Measurements from ENCODE around the gene MBD4. TPM values are rescaled to one million over a fixed set of nuclear protein-coding genes. Genes with fewer than 3 reads are reported as not detected.

MBD4 gene
- total RNA-seq, 1 donor from 2014 or later, result 38.8 TPM

DNA sequence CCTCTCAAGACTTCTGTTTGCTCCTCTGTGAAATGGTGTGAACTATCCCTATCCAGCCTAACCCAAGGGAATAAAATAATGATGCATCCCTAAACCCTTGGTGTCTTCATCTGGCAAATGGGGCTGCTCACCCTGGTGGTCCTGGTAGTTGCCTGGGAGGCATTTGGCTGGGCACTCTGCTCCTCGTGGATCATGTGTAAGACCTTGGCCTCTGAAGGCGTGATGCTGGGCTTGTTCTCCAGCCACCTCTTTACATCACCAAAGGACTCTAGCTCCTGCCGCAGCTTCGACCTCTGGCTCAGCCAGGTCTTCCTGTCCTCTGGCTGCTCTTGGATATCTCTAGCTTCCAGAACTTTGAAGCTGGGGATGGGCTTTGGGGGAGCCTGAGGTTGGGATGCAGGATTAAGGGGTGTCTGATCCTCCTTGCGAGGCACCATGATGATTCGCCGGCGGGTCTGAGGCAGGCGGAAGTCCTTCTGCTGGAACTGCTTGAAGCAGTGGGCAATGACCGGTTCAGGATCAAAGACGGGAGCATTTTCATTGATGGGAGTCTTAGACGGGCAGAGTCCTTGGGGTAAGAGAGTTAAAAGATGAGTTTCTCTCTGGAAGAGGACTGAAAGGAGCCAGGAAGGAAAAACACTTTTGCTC is 18.4 kb downstream of the MBD4 start:
- TF ChIP-seq, protein P1, sequence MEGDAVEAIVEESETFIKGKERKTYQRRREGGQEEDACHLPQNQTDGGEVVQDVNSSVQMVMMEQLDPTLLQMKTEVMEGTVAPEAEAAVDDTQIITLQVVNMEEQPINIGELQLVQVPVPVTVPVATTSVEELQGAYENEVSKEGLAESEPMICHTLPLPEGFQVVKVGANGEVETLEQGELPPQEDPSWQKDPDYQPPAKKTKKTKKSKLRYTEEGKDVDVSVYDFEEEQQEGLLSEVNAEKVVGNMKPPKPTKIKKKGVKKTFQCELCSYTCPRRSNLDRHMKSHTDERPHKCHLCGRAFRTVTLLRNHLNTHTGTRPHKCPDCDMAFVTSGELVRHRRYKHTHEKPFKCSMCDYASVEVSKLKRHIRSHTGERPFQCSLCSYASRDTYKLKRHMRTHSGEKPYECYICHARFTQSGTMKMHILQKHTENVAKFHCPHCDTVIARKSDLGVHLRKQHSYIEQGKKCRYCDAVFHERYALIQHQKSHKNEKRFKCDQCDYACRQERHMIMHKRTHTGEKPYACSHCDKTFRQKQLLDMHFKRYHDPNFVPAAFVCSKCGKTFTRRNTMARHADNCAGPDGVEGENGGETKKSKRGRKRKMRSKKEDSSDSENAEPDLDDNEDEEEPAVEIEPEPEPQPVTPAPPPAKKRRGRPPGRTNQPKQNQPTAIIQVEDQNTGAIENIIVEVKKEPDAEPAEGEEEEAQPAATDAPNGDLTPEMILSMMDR (IDR thresholded peaks at IDR 0.05), result no peak
- H3K27me3 ChIP-seq (ENCODE audit: low read depth), result no peaks in the 10 kb centered on the region
- no peak for DNase-seq

DNA sequence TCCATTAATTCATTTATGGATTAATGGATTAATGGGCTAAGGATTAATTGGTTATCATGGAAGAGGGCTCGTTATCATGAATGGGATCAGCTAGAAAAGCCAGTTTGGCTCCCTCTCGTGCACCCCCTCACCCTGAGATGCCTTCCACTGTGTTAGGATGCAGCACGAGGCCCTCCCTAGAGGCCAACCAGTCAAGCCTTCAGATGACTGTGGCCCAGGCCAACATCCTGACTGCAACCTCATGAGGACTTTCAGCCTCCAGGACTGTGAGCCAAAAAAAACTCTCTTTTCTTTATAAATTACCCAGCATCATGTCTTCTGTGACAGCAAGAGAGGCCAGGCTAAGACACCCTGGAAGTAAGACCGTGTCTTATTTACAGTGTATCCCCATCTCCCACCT is 20.3 kb downstream of the MBD4 start:
- Histone ChIP-seq H3K9me3 (no peaks in the 10 kb centered on the region), H3K27ac (no peak overlapping the region), H3K4me1 (peaks cover 22% of the 10 kb centered on the region), H3K36me3 (no peaks in the 10 kb centered on the region), H3K4me3 (no peak overlapping the region), H3K27me3 (ENCODE audit: low read depth) (no peaks in the 10 kb centered on the region)
- intact Hi-C loops (cut with DNase I), result no loop called here
- no peak for ATAC-seq
- no peak for DNase-seq
- TF ChIP-seq, protein P1 (IDR thresholded peaks at IDR 0.05), result no peak

More for the DNA sequence above, 18.4 kb downstream of the MBD4 start:
- H3K4me3 ChIP-seq, result no peak overlapping the region
- H3K9me3 ChIP-seq, result no peaks in the 10 kb centered on the region
- intact Hi-C loops (cut with DNase I), result no loop called here
- H3K36me3 ChIP-seq, result no peaks in the 10 kb centered on the region
- H3K27ac ChIP-seq, result no peak overlapping the region
- peaks cover 19% of the 10 kb centered on the region for H3K4me1 ChIP-seq
- ATAC-seq, result no peak

DNA sequence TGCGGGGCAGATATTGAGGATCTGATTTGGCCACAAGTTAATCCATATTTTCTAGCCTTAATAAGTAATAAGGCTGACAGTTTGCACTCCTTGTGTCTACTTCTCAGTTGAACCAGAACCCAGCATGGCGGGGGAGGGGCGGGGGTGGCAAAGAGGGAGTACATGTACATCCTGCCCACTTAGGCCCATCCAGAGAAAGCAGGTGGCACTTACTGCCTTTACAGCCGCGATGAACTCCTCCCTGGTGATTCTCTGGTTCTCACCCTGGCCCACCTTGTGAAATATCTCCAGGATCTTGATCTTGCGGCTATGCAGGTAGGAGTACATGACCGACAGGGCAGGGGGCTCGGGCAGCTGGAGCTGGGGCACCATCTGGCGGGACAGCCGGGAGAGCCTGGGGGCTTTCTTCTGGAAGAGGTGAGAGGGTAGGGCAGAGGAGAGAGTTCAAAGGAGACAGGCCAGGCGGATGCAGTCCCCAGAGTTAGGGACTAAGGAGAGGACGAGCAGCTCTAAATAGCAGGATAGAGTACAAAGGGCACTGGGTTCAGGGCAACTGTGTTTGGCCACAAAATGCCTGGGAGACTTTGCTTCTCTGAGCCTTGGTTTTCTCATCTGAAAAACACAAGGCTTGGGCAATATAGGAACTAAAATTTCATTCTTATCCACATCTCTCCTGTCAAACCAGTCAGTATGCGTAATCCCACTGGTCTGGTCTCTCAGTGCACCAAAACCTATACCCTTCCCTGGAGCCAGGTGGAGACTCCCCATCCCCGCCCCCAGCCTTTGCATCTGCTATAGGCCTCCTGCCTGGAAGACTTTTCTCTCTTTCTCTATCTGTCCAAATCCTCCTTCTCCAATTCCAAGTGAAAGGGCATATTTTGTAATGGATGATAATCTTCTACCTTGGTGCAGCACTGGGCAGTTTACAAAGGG is 21.4 kb downstream of the MBD4 start:
- H3K36me3 ChIP-seq, result no peaks in the 10 kb centered on the region
- ATAC-seq (no peak), DNase-seq (no peak)
- no peaks in the 10 kb centered on the region for H3K27me3 ChIP-seq (ENCODE audit: low read depth)
- intact Hi-C loops (cut with DNase I), result no loop called here
- H3K9me3 ChIP-seq, result no peaks in the 10 kb centered on the region
- peaks cover 17% of the 10 kb centered on the region for H3K4me1 ChIP-seq
- peak overlapping the region; percentile 56 for H3K27ac ChIP-seq
- TF ChIP-seq, protein P1 (IDR thresholded peaks at IDR 0.05), result no peak
- no peak overlapping the region for H3K4me3 ChIP-seq

DNA sequence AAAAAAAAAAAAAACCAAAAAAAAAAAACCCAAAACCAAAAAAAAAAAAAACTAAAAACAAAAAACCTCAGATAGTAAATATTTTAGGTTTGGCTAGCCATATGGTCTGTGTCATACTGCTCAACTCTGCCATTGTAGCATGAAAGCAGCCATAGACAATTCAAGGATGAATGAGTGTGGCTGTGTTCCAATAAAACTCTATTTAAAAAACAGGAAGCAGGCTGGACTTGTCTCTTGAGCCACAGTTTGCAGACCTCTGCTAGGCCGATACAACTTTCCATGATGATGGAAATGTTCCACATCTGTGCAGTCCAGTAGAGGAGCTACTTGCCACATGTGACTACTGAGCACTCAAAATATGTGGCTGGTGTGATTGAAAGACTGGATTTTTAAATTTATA is 22.4 kb downstream of the MBD4 start:
- Histone ChIP-seq H3K27ac (no peak overlapping the region), H3K4me3 (no peak overlapping the region), H3K36me3 (no peaks in the 10 kb centered on the region), H3K27me3 (ENCODE audit: low read depth) (no peaks in the 10 kb centered on the region), H3K9me3 (no peaks in the 10 kb centered on the region), H3K4me1 (peaks cover 17% of the 10 kb centered on the region)
- TF ChIP-seq, protein P1 (IDR thresholded peaks at IDR 0.05), result no peak
- intact Hi-C loops (cut with DNase I), result no loop called here
- ATAC-seq (peak; percentile 39 to 58), DNase-seq (no peak)

DNA sequence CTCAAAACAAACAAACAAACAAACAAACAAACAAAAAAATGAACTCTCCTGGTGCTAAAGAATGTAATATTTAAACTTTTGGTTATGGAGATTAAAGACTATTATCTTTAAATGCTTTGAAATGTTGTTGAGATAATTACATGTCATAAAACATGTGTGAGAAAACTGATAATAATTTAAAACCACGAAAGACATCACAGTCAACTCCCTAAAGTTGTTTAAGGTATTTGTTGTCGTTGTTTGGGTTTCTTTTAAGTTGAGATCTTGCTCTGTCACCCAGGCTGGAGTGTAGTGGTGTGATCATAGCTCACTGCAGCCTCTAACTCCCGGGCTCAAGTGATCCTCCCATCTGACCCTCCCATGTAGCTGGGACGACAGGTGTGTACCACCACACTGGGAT is 23.3 kb downstream of the MBD4 start:
- H3K27me3 ChIP-seq (ENCODE audit: low read depth), result no peaks in the 10 kb centered on the region
- no peak for DNase-seq
- no peak overlapping the region for H3K27ac ChIP-seq
- H3K36me3 ChIP-seq, result no peaks in the 10 kb centered on the region
- H3K9me3 ChIP-seq, result no peaks in the 10 kb centered on the region
- intact Hi-C loops (cut with DNase I), result no loop called here
- TF ChIP-seq, protein P1 (IDR thresholded peaks at IDR 0.05), result no peak
- no peak overlapping the region for H3K4me3 ChIP-seq
- ATAC-seq, result no peak
- H3K4me1 ChIP-seq, result peaks cover 17% of the 10 kb centered on the region
